ENCODE results near the gene AXIN2. TPM values are rescaled to one million over a fixed set of nuclear protein-coding genes. Genes with fewer than 3 reads are reported as not detected.

The AXIN2 gene
- total and polyA plus RNA-seq, 8 donors = 25.0 to 65.7 (median 59.5) TPM

- Histone ChIP-seq H3K27ac (no peak overlapping the region), H3K9me3 (no peaks in the 10 kb centered on the region), H3K4me3 (no peak overlapping the region), H3K4me1 (no peaks in the 10 kb centered on the region), H3K36me3 (no peaks in the 10 kb centered on the region), H3K27me3 (no peaks in the 10 kb centered on the region)
- no peak for DNase-seq
- no peak for TF ChIP-seq CTCF (IDR thresholded peaks at IDR 0.05)
- intact Hi-C loops (cut with DNase I) = no loop called here
- ATAC-seq = no peak
Observed at GRCh38 chr17:65601881-65602280, 40.4 kb upstream of the AXIN2 start.

- intact Hi-C loops (cut with DNase I) = no loop called here
- TF ChIP-seq CTCF (IDR thresholded peaks at IDR 0.05) = no peak
- Histone ChIP-seq H3K4me3 (no peak overlapping the region), H3K4me1 (no peaks in the 10 kb centered on the region), H3K27me3 (no peaks in the 10 kb centered on the region), H3K36me3 (no peaks in the 10 kb centered on the region), H3K27ac (no peak overlapping the region), H3K9me3 (no peaks in the 10 kb centered on the region)
- DNase-seq (no peak), ATAC-seq (no peak)
Observed at GRCh38 chr17:65601145-65601544, 39.7 kb upstream of the AXIN2 start.

GRCh38 chr17:65600518-65600917 is 39.1 kb upstream of the AXIN2 start:
- ATAC-seq (no peak), DNase-seq (no peak)
- Histone ChIP-seq H3K9me3 (no peaks in the 10 kb centered on the region), H3K27ac (no peak overlapping the region), H3K4me1 (no peaks in the 10 kb centered on the region), H3K36me3 (no peaks in the 10 kb centered on the region), H3K4me3 (no peak overlapping the region), H3K27me3 (no peaks in the 10 kb centered on the region)
- intact Hi-C loops (cut with DNase I) = no loop called here
- no peak for TF ChIP-seq CTCF (IDR thresholded peaks at IDR 0.05)

- no peak overlapping the region for H3K4me3 ChIP-seq
- H3K27me3 ChIP-seq = no peaks in the 10 kb centered on the region
- intact Hi-C loops (cut with DNase I) = no loop called here
- no peaks in the 10 kb centered on the region for H3K4me1 ChIP-seq
- TF ChIP-seq CTCF (IDR thresholded peaks at IDR 0.05) = no peak
- H3K9me3 ChIP-seq = no peaks in the 10 kb centered on the region
- H3K36me3 ChIP-seq = no peaks in the 10 kb centered on the region
- H3K27ac ChIP-seq = no peak overlapping the region
- ATAC-seq (no peak), DNase-seq (no peak)
Observed at GRCh38 chr17:65599650-65600049, 38.2 kb upstream of the AXIN2 start.

GRCh38 chr17:65598746-65599145 is 37.3 kb upstream of the AXIN2 start:
- H3K27me3 ChIP-seq = no peaks in the 10 kb centered on the region
- ATAC-seq (no peak), DNase-seq (no peak)
- H3K27ac ChIP-seq = no peak overlapping the region
- no peaks in the 10 kb centered on the region for H3K9me3 ChIP-seq
- TF ChIP-seq CTCF (IDR thresholded peaks at IDR 0.05) = no peak
- no peaks in the 10 kb centered on the region for H3K36me3 ChIP-seq
- no peak overlapping the region for H3K4me3 ChIP-seq
- no peaks in the 10 kb centered on the region for H3K4me1 ChIP-seq
- intact Hi-C loops (cut with DNase I) = no loop called here
